ENCODE data around the gene C22orf23. TPM values are rescaled to one million over a fixed set of nuclear protein-coding genes. Genes with fewer than 3 reads are reported as not detected.

Gene C22orf23
- total RNA-seq, 1 donor from 2014 or later = 0.82 TPM

- no peaks in the 10 kb centered on the region for H3K36me3 ChIP-seq
- intact Hi-C loops (cut with micrococcal nuclease) = loop anchor here (10.0 kb wide), 1 partner anchor 58 kb away; the partner anchor contains the start of genes C22orf23 and POLR2F
- H3K9me3 ChIP-seq (replicated peaks) = no peaks in the 10 kb centered on the region
- TF ChIP-seq CTCF (IDR thresholded peaks at IDR 0.05; ENCODE audit: borderline replicate concordance) = no peak
- H3K27ac ChIP-seq (replicated peaks) = peak overlapping the region; percentile 72
- peaks cover 54% of the 10 kb centered on the region for H3K4me1 ChIP-seq
- no peak overlapping the region for H3K4me3 ChIP-seq
- no peak for DNase-seq
- no peaks in the 10 kb centered on the region for H3K27me3 ChIP-seq (ENCODE audit: low read depth)
Observed at GRCh38 chr22:37896939-37897338, 56.5 kb downstream of the C22orf23 start.

GRCh38 chr22:37896181-37896592 is 57.2 kb downstream of the C22orf23 start:
- no peak for TF ChIP-seq CTCF (IDR thresholded peaks at IDR 0.05; ENCODE audit: borderline replicate concordance)
- no peak for DNase-seq
- no peaks in the 10 kb centered on the region for H3K27me3 ChIP-seq (ENCODE audit: low read depth)
- H3K27ac ChIP-seq (replicated peaks) = peak overlapping the region; percentile 72
- intact Hi-C loops (cut with micrococcal nuclease) = loop anchor here (10.0 kb wide), 1 partner anchor 59 kb away; the partner anchor contains the start of genes C22orf23 and POLR2F
- no peaks in the 10 kb centered on the region for H3K9me3 ChIP-seq (replicated peaks)
- H3K4me3 ChIP-seq = no peak overlapping the region
- H3K36me3 ChIP-seq = no peaks in the 10 kb centered on the region
- peaks cover 48% of the 10 kb centered on the region for H3K4me1 ChIP-seq

- intact Hi-C loops (cut with micrococcal nuclease) = loop anchor here (10.0 kb wide), 1 partner anchor 60 kb away; the partner anchor contains the start of genes C22orf23 and POLR2F
- Histone ChIP-seq H3K27ac (replicated peaks) (peak overlapping the region; percentile 22), H3K4me1 (peaks cover 46% of the 10 kb centered on the region)
Observed at GRCh38 chr22:37894939-37895670, 58.3 kb downstream of the C22orf23 start.

GRCh38 chr22:37893583-37893983 is 59.8 kb downstream of the C22orf23 start:
- intact Hi-C loops (cut with micrococcal nuclease) = loop anchor here (10.0 kb wide), 1 partner anchor 61 kb away; the partner anchor contains the start of genes C22orf23 and POLR2F
- peak overlapping the region; percentile 47 for H3K27ac ChIP-seq (replicated peaks)

More at GRCh38 chr22:37894939-37895670, 58.3 kb downstream of the C22orf23 start:
- H3K36me3 ChIP-seq = peaks cover 8% of the 10 kb centered on the region
- no peak for TF ChIP-seq CTCF (IDR thresholded peaks at IDR 0.05; ENCODE audit: borderline replicate concordance)
- no peaks in the 10 kb centered on the region for H3K9me3 ChIP-seq (replicated peaks)
- H3K27me3 ChIP-seq (ENCODE audit: low read depth) = no peaks in the 10 kb centered on the region
- no peak for DNase-seq
- no peak overlapping the region for H3K4me3 ChIP-seq

More at GRCh38 chr22:37893583-37893983, 59.8 kb downstream of the C22orf23 start:
- DNase-seq = no peak
- Histone ChIP-seq H3K9me3 (replicated peaks) (no peaks in the 10 kb centered on the region), H3K36me3 (peaks cover 23% of the 10 kb centered on the region), H3K27me3 (ENCODE audit: low read depth) (no peaks in the 10 kb centered on the region), H3K4me3 (no peak overlapping the region), H3K4me1 (peaks cover 47% of the 10 kb centered on the region)
- TF ChIP-seq CTCF (IDR thresholded peaks at IDR 0.05; ENCODE audit: borderline replicate concordance) = no peak

Small RNA genes within 50 kb of the gene (microRNA-seq; reads per million reads assigned to microRNA genes)
- not detected for gene MIR4534
- gene MIR6820 = not detected

Other genes with a start within 250 kb of the C22orf23 start
- 42.7 TPM for gene GCAT, start 145.7 kb downstream of the C22orf23 start, total RNA-seq
- gene GALR3, start 130.2 kb downstream of the C22orf23 start, total RNA-seq = not detected
- 19.4 TPM for gene ANKRD54, start 109.3 kb downstream of the C22orf23 start, total RNA-seq
- 379 TPM for gene EIF3L, start 104.2 kb downstream of the C22orf23 start, total RNA-seq
- gene MICALL1, start 47.3 kb downstream of the C22orf23 start, total RNA-seq = 14.8 TPM
- gene POLR2F, start 98 bp upstream of the C22orf23 start, total RNA-seq = 79.3 TPM
- gene SOX10, start 31.0 kb upstream of the C22orf23 start, total RNA-seq = 1.2 TPM
- gene PICK1, start 103.8 kb upstream of the C22orf23 start, total RNA-seq = 21.1 TPM
- gene SLC16A8, start 130.6 kb upstream of the C22orf23 start, total RNA-seq = not detected
- gene BAIAP2L2, start 157.1 kb upstream of the C22orf23 start, total RNA-seq = 0.16 TPM
- gene PLA2G6, start 228.2 kb upstream of the C22orf23 start, total RNA-seq = 14.1 TPM
- gene MAFF, start 248.4 kb upstream of the C22orf23 start, total RNA-seq = 4.7 TPM

All from left ventricle myocardium inferior (tissue), 1 donor.